ENCODE results near the gene WAS.
"Not testable (repeated sequence)": the region's sequence is repeated elsewhere in the genome, so short reads cannot be mapped to it uniquely, and the experiment has no call there.

WAS gene

GRCh38 chrX:48663241-48663640, 20.4 kb upstream of the WAS start:
- no peak for TF ChIP-seq CTCF (IDR thresholded peaks at IDR 0.05; ENCODE audit: control insufficient read depth, extremely low read depth, insufficient read depth)
- no peak overlapping the region for H3K4me3 ChIP-seq (ENCODE audit: low read depth, low read length)
- DNase-seq (ENCODE audit: low read depth): no peak

DNA sequence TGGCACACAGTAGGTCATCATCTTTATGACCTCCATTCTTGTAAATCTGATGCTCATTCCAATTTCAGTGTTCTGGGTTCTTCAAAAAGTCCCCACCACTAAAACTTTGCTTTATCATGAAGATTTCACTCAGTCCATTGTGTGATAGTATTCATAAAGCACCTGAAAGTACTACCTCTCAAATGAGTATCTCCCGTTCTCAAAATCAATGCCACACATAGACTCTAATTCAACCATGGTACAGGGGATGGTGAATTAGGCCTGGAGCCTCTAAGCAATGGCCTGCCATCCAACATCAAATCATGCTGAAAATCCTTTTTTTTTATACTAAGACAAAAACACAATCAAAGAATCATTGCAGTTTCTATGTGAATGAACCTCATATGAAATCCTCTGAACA, 19.4 kb upstream of the WAS start:
- no peak for TF ChIP-seq CTCF (IDR thresholded peaks at IDR 0.05; ENCODE audit: control insufficient read depth, extremely low read depth, insufficient read depth)
- H3K4me3 ChIP-seq (ENCODE audit: low read depth, low read length): no peak overlapping the region
- no peak for DNase-seq (ENCODE audit: low read depth)

- no peak for DNase-seq (ENCODE audit: low read depth)
- TF ChIP-seq CTCF (IDR thresholded peaks at IDR 0.05; ENCODE audit: control insufficient read depth, extremely low read depth, insufficient read depth): no peak
- H3K4me3 ChIP-seq (ENCODE audit: low read depth, low read length): no peak overlapping the region
Observed at GRCh38 chrX:48665991-48666390, 17.6 kb upstream of the WAS start.

DNA sequence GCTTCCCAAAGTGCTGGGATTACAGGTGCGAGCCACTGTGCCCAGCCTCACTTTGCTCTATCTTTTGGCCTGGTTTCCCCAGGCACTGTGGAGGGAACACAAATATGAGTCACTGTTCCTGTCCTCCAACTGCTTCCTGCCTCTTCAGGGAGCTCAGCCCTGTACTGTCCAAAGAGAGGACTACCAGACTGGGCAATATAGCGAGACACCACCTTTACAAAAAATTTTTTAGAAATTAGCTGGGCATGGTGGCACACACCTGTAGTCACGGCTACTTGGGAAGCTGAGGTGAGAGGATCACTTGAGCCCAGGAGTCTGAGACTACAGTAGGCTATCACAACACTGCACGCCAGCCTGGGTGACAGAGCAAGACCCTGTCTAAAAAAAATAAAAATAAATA, 16.9 kb upstream of the WAS start:
- no peak for DNase-seq (ENCODE audit: low read depth)
- no peak overlapping the region for H3K4me3 ChIP-seq (ENCODE audit: low read depth, low read length)
- no peak for TF ChIP-seq CTCF (IDR thresholded peaks at IDR 0.05; ENCODE audit: control insufficient read depth, extremely low read depth, insufficient read depth)

DNA sequence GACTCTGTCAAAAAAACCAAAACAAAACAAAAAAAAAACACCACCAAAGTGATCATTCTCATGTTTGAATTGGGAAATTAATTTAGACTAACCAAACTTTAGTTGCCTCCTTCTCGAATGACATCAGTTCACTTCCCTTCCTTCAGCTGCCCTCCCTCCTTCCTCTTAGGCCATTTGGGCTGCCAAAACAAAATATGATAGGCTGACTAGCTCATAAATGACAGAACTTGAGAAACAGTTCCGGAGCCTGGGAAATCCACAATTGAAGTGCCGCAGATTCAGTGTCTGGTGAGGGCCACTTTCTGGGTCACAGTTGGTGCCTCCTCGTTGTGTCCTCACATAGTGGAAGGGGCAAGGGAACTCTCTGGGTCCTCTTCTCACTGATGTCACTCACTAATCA, 16.1 kb upstream of the WAS start:
- no peak overlapping the region for H3K4me3 ChIP-seq (ENCODE audit: low read depth, low read length)
- TF ChIP-seq CTCF (IDR thresholded peaks at IDR 0.05; ENCODE audit: control insufficient read depth, extremely low read depth, insufficient read depth): no peak
- no peak for DNase-seq (ENCODE audit: low read depth)

- H3K4me3 ChIP-seq (ENCODE audit: low read depth, low read length); DNase-seq (ENCODE audit: low read depth): not testable (repeated sequence)
Observed at GRCh38 chrX:48668187-48668586, 15.4 kb upstream of the WAS start.

DNA sequence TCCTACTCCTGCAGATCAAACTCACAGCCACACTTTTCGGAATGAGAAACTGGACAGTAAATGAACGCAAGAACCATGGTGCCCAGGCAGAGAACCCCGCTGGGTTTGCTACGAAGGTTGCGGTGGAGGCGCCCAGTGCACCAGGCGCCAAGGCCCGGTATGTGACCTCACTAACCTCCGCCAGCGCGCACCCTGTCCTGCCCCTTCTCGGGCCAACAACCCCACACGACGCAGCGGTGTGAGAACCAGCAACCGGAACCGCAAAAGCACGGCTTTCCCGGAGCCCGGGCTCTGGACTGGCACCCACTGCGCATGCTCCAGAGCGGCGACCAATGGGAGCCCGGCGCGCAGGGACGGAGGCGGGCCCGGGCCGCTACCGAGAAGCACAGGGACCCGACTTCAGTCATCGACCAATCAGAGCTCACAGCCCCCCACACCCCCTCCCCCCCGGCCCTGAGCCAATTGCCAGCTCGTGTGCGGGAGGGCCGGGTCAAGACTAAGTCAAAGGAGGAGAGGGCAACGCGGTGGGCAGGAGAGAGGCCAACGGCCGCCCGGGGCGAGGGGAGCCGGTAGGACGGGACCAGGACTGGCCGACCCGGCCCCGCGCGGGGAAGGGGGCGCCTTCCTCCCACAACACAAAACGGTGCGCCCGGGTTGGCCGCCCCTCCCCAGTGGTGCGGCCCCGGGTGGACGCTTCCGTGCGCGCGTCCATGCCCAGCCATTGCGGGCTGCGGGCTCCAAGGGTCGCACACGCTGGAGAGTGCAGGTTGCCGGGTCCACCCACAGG, 7.3 kb upstream of the WAS start:
- TF ChIP-seq CTCF (IDR thresholded peaks at IDR 0.05; ENCODE audit: control insufficient read depth, extremely low read depth, insufficient read depth): no peak
- peak overlapping the region; percentile 71 for H3K4me3 ChIP-seq (ENCODE audit: low read depth, low read length)
- peak; percentile 58 for DNase-seq (ENCODE audit: low read depth)

Measured in LNCaP clone FGC (cell line).